Mesenchymal stem cell (in vitro differentiated cells and primary cell): Measurements from ENCODE around the gene PSEN2.
A peak's percentile ranks its signal among the peaks of the same experiment; 100 is the strongest.

Experiments
- DNase-seq: peaks from one replicate; pipeline ENCODE4 v3.0.0-alpha.2; 2013
- H2AFZ ChIP-seq: one replicate; pipeline ENCODE4 v1.6.1; 2013; ENCODE audit warnings: low read depth, mild to moderate bottlenecking, control low read depth, inconsistent platforms, low read length, moderate library complexity
- H2AK5ac ChIP-seq: 2 replicates; pipeline ENCODE4 v1.6.1; 2013; ENCODE audit warnings: low read length, moderate library complexity, mild to moderate bottlenecking, inconsistent platforms; ENCODE audit not compliant: severe bottlenecking
- H2BK120ac ChIP-seq: one replicate; pipeline ENCODE4 v1.6.1; 2013; ENCODE audit warnings: low read depth, mild to moderate bottlenecking, inconsistent platforms, low read length, moderate library complexity
- H2BK12ac ChIP-seq, 2 experiments: one replicate each; pipeline ENCODE4 v1.6.1; 2013; ENCODE audit warnings: inconsistent platforms in 2 of 2, low read length in 2 of 2, mild to moderate bottlenecking in 2 of 2, moderate library complexity in 2 of 2, control low read depth in 1 of 2
- H2BK15ac ChIP-seq: one replicate; pipeline ENCODE4 v1.6.1; 2013; ENCODE audit warnings: mild to moderate bottlenecking, low read depth, inconsistent platforms; ENCODE audit not compliant: poor library complexity, severe bottlenecking
- H2BK5ac ChIP-seq: 2 replicates; pipeline ENCODE4 v1.6.1; 2013; ENCODE audit warnings: low read depth, mild to moderate bottlenecking, low read length, control low read depth, inconsistent platforms; ENCODE audit not compliant: poor library complexity, severe bottlenecking
- H3K14ac ChIP-seq, 2 experiments: one replicate each; pipeline ENCODE4 v1.6.1; 2013; ENCODE audit warnings: inconsistent platforms in 2 of 2, low read length in 2 of 2, control low read depth in 1 of 2, mild to moderate bottlenecking in 1 of 2, moderate library complexity in 1 of 2
- H3K18ac ChIP-seq, 2 experiments: one replicate each; pipeline ENCODE4 v1.6.1; 2013; ENCODE audit warnings: inconsistent platforms in 2 of 2, low read length in 2 of 2, control low read depth in 1 of 2, low read depth in 1 of 2, mild to moderate bottlenecking in 1 of 2
- H3K23ac ChIP-seq, 2 experiments: one replicate each; pipeline ENCODE4 v1.6.1; 2013; ENCODE audit warnings: inconsistent platforms in 2 of 2, low read length in 2 of 2, mild to moderate bottlenecking in 2 of 2, moderate library complexity in 2 of 2, control low read depth in 1 of 2
- H3K27ac ChIP-seq: 2 replicates; pipeline ENCODE4 v1.5.1; 2013; ENCODE audit warnings: mild to moderate bottlenecking, moderate library complexity, low read length, control low read depth, inconsistent platforms; ENCODE audit not compliant: poor library complexity, severe bottlenecking
- H3K27me3 ChIP-seq, 2 experiments: 2 replicates each; pipeline versions ENCODE4 v1.6.1 to v1.7.0; 2013; ENCODE audit warnings: low read length in 2 of 2, mild to moderate bottlenecking in 2 of 2, moderate library complexity in 2 of 2, control low read depth in 1 of 2, inconsistent platforms in 1 of 2; ENCODE audit not compliant: control insufficient read depth in 1 of 2, insufficient read depth in 1 of 2
- H3K36me3 ChIP-seq, 2 experiments: 2 replicates each; pipeline versions ENCODE4 v1.6.1 to v1.7.0; 2013; ENCODE audit warnings: low read length in 2 of 2, control low read depth in 1 of 2, inconsistent platforms in 1 of 2, low read depth in 1 of 2, mild to moderate bottlenecking in 1 of 2; ENCODE audit not compliant: insufficient read depth in 2 of 2, control insufficient read depth in 1 of 2
- H3K4ac ChIP-seq, 2 experiments: one replicate each; pipeline ENCODE4 v1.6.1; 2013; ENCODE audit warnings: inconsistent platforms in 2 of 2, low read length in 2 of 2, mild to moderate bottlenecking in 2 of 2, moderate library complexity in 2 of 2, control low read depth in 1 of 2, low read depth in 1 of 2
- H3K4me1 ChIP-seq: 2 replicates; pipeline ENCODE4 v1.6.1; 2013; ENCODE audit warnings: low read depth, low read length, control low read depth; ENCODE audit not compliant: control insufficient read depth, insufficient read depth
- H3K4me2 ChIP-seq: 2 replicates; pipeline ENCODE4 v1.6.1; 2013; ENCODE audit warnings: low read length, mild to moderate bottlenecking, inconsistent platforms; ENCODE audit not compliant: poor library complexity, severe bottlenecking
- H3K4me3 ChIP-seq, 2 experiments: 2 replicates each; pipeline versions ENCODE4 v1.5.1 to v1.7.0; 2013; ENCODE audit warnings: low read length in 2 of 2, mild to moderate bottlenecking in 2 of 2, control low read depth in 1 of 2, low read depth in 1 of 2; ENCODE audit not compliant: insufficient read depth in 1 of 2
- H3K79me1 ChIP-seq: replicated peaks from 2 replicates; pipeline ENCODE4 v1.6.1; 2013; ENCODE audit warnings: mild to moderate bottlenecking, control low read depth, low read length, inconsistent platforms; ENCODE audit not compliant: poor library complexity, severe bottlenecking
- H3K9ac ChIP-seq: 2 replicates; pipeline ENCODE4 v1.7.0; 2013; ENCODE audit warnings: mild to moderate bottlenecking, low read length, moderate library complexity
- H3K9me3 ChIP-seq: 2 replicates; pipeline ENCODE4 v1.7.0; 2013; ENCODE audit warnings: mild to moderate bottlenecking, low read length; ENCODE audit not compliant: control insufficient read depth
- H4K8ac ChIP-seq: one replicate; pipeline ENCODE4 v1.6.1; 2013; ENCODE audit warnings: inconsistent platforms, mild to moderate bottlenecking, low read length, moderate library complexity
- H4K91ac ChIP-seq: one replicate; pipeline ENCODE4 v1.6.1; 2013; ENCODE audit warnings: mild to moderate bottlenecking, low read length, inconsistent platforms
- WGBS: methylation state at CpG from one replicate; pipeline ENCODE4 v1.1.7; 2013; ENCODE audit warnings: mixed read lengths; 5-methylcytosine and 5-hydroxymethylcytosine counted together

PSEN2 gene

GRCh38 chr1:226889616-226890330, 19.4 kb downstream of the PSEN2 start:
- H2AK5ac ChIP-seq: no peak overlapping the region
- H3K14ac ChIP-seq: no peak overlapping the region
- no peak overlapping the region for H2AFZ ChIP-seq

GRCh38 chr1:226890331-226891108, 20.1 kb downstream of the PSEN2 start:
- Histone ChIP-seq H4K91ac (no peak overlapping the region), H3K9ac (no peak overlapping the region), H3K9me3 (no peaks in the 10 kb centered on the region), H3K4me3 (no peak overlapping the region), H4K8ac (no peak overlapping the region), H3K27me3 (no peaks in the 10 kb centered on the region), H3K4me1 (peaks cover 9% of the 10 kb centered on the region), H3K79me1 (no peaks in the 10 kb centered on the region), H2AFZ (no peak overlapping the region), H2BK120ac (no peak overlapping the region), H2BK5ac (no peak overlapping the region), H2AK5ac (no peak overlapping the region), H2BK12ac (no peak overlapping the region), H3K36me3 (peaks cover 35 to 67% of the 10 kb centered on the region in 2 experiments), H3K4me2 (no peak overlapping the region), H3K27ac (no peak overlapping the region), H3K23ac (no peak overlapping the region), H3K18ac (no peak overlapping the region), H3K4ac (no peak overlapping the region), H3K14ac (no peak overlapping the region), H2BK15ac (no peak overlapping the region)
- DNase-seq: no peak
- WGBS: 88% methylated on average over 22 of the region's 22 CpGs

More at GRCh38 chr1:226889616-226890330, 19.4 kb downstream of the PSEN2 start:
- Histone ChIP-seq H3K79me1 (no peaks in the 10 kb centered on the region), H4K91ac (no peak overlapping the region), H2BK5ac (no peak overlapping the region), H3K36me3 (peaks cover 30 to 60% of the 10 kb centered on the region in 2 experiments), H3K4ac (no peak overlapping the region), H3K4me1 (peaks cover 10% of the 10 kb centered on the region), H3K27me3 (no peaks in the 10 kb centered on the region), H2BK15ac (no peak overlapping the region), H3K23ac (no peak overlapping the region), H2BK120ac (no peak overlapping the region), H3K9ac (no peak overlapping the region), H3K18ac (no peak overlapping the region), H4K8ac (no peak overlapping the region), H3K4me3 (no peak overlapping the region), H3K27ac (no peak overlapping the region), H2BK12ac (no peak overlapping the region), H3K9me3 (no peaks in the 10 kb centered on the region), H3K4me2 (no peak overlapping the region)
- 96% methylated on average over 11 of the region's 12 CpGs for WGBS
- DNase-seq: no peak

- Histone ChIP-seq H3K79me1 (no peaks in the 10 kb centered on the region), H3K27me3 (no peaks in the 10 kb centered on the region), H3K36me3 (peaks cover 32 to 72% of the 10 kb centered on the region in 2 experiments), H3K14ac (no peak overlapping the region), H3K4me1 (peaks cover 8% of the 10 kb centered on the region), H3K18ac (no peak overlapping the region), H4K91ac (no peak overlapping the region), H3K4ac (peak overlapping the region in 1 of 2 experiments; percentile 6), H3K23ac (no peak overlapping the region), H3K9me3 (no peaks in the 10 kb centered on the region), H2BK12ac (no peak overlapping the region), H3K4me2 (no peak overlapping the region), H3K4me3 (no peak overlapping the region), H2BK120ac (no peak overlapping the region), H2AFZ (no peak overlapping the region), H3K27ac (no peak overlapping the region), H4K8ac (no peak overlapping the region), H2AK5ac (no peak overlapping the region), H2BK5ac (no peak overlapping the region), H2BK15ac (no peak overlapping the region), H3K9ac (no peak overlapping the region)
- no peak for DNase-seq
- 98% methylated on average over 11 of the region's 11 CpGs for WGBS
These were observed 20.9 kb downstream of the PSEN2 start for GRCh38 chr1:226891346-226891745.

- Histone ChIP-seq H2AFZ (no peak overlapping the region), H3K4me2 (no peak overlapping the region), H3K23ac (no peak overlapping the region), H2AK5ac (no peak overlapping the region), H2BK15ac (no peak overlapping the region), H3K36me3 (peaks cover 32 to 67% of the 10 kb centered on the region in 2 experiments), H3K18ac (no peak overlapping the region), H3K14ac (no peak overlapping the region), H4K91ac (peak overlapping the region; percentile 20), H3K4ac (no peak overlapping the region), H3K9me3 (no peaks in the 10 kb centered on the region), H4K8ac (no peak overlapping the region), H3K4me1 (peaks cover 8% of the 10 kb centered on the region), H2BK120ac (no peak overlapping the region), H3K27ac (no peak overlapping the region), H2BK5ac (no peak overlapping the region), H3K27me3 (no peaks in the 10 kb centered on the region), H3K9ac (no peak overlapping the region), H2BK12ac (no peak overlapping the region), H3K79me1 (no peaks in the 10 kb centered on the region), H3K4me3 (peak overlapping the region in 1 of 2 experiments; percentile 9)
- WGBS: 86% methylated on average over 17 of the region's 17 CpGs
- peak; percentile 29 for DNase-seq
These were observed 21.6 kb downstream of the PSEN2 start for GRCh38 chr1:226891846-226892523.
